Right ventricle myocardium superior (tissue), 1 donor: Measurements from ENCODE around the gene BCAT1. TPM values are rescaled to one million over a fixed set of nuclear protein-coding genes. Genes with fewer than 3 reads are reported as not detected.

Experiments used
- ATAC-seq: fragments of 200-7000 bp; cut with Tn5 transposase; one replicate; pipeline ENCODE4 v1.9.1; 2020; ENCODE audit warnings: mild to moderate bottlenecking; ENCODE audit not compliant: poor library complexity
- DNase-seq: peaks from one replicate; pipeline ENCODE4 v3.0.0-alpha.2; 2020
- intact Hi-C: fragments of 100-400 bp; cut with DNase I; formaldehyde crosslinking; loops from one replicate; pipeline ENCODE4 v1.11.2; 2022
- long read RNA-seq: library from polyadenylated mRNA; unstranded; transcript quantifications from one replicate; pipeline ENCODE4 v2.0.0, GENCODE V29; 2021
- total RNA-seq: library from RNA; stranded (reverse); fragmentation: NEBNext Ultra II Directional; extraction: Animal tissue kit (Norgen Biotek cat#: 25700); gene quantifications from one replicate; pipeline ENCODE4 v1.2.1, GENCODE V29; 2021
- donor health status: DM: no; HTN: yes; CAD: no; lungs with severe emphysema.

The BCAT1 gene, protein sequence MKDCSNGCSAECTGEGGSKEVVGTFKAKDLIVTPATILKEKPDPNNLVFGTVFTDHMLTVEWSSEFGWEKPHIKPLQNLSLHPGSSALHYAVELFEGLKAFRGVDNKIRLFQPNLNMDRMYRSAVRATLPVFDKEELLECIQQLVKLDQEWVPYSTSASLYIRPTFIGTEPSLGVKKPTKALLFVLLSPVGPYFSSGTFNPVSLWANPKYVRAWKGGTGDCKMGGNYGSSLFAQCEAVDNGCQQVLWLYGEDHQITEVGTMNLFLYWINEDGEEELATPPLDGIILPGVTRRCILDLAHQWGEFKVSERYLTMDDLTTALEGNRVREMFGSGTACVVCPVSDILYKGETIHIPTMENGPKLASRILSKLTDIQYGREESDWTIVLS
- 5.1 TPM for total RNA-seq
- long read RNA-seq, partial matches to known transcripts: 0 of 1 reads
- long read RNA-seq, other reads (novel, unspliced or antisense): 1 of 1 reads

DNA sequence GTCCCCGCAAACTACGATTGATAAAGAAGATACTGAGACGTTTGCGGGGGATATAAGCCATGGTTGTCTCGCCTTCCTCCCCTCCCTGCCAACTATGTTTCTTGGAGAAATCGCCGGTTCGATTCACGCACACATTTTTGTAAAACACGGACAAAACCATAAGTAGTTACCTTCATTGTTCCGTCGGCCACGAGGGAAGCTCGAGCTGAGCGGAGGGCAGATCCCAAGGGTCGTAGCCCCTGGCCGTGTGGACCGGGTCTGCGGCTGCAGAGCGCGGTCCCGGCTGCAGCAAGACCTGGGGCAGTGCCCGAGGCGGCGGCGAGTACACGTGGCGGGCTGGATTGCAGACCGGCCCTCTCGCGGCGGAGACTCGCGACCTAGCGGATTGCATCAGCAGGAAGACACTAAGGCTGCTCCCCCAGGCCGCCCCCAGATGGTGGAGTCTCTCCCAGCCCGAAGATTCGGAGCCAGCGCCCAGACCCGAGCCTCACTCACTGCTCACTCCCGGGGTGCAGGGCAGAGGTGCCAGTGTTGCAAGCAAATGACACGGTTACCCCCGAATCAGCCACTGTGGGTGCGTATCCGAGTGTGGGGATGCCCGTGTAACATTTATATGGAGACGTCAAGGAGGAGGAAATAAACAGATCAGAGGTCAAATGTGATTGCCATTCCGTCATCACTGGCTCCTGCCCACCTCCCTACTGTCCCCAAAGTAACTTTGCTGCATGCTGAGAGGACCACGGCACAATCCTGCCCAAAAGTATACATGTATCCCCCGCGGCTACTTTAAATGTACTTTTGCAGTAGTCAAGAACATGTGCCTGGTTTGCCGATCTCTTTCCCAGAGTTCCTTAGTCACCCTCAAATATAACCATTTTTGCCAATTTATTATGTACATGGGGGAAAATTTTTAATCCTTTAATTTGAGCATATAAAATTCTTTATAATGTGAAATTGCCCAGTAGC is at the start of gene BCAT1:
TSS of gene BCAT1 (minus strand) at position 345 of the 966 bp plus-strand sequence. CDS start at position 176, 169 bp downstream.
- intact Hi-C loops: no loop called here
- peak; percentile 86 for DNase-seq
- peak; percentile 88 for ATAC-seq

DNA sequence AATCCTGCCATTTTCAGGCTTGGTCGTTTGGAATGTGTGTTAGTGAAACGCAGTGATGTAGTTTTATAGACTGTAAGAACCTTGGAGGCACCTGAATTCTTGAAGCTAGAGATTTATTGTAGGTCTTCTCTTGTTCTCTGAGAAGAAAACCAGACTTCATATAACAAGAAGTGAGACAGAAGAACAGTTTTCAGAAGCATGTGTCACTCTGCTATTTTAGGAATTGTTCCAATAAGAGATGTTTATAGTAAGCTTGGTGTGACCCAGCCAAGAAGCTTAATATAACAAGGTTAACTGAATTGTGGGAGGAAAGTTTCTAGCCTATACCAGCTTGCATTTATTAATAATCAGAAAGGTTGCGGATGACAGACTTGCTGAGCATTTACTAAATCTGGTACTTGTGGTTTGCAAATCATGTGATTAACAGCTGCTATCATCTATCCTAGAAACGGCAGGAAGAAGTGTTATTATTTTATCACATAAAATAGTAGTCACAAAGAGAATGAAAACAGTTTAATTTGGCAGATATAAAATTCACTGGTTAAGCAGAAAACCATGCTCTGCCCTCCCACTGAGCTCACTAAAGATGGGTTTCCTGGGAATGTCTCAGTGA is 49.2 kb upstream of the BCAT1 start:
- ATAC-seq: no peak
- intact Hi-C loops: no loop called here
- no peak for DNase-seq

DNA sequence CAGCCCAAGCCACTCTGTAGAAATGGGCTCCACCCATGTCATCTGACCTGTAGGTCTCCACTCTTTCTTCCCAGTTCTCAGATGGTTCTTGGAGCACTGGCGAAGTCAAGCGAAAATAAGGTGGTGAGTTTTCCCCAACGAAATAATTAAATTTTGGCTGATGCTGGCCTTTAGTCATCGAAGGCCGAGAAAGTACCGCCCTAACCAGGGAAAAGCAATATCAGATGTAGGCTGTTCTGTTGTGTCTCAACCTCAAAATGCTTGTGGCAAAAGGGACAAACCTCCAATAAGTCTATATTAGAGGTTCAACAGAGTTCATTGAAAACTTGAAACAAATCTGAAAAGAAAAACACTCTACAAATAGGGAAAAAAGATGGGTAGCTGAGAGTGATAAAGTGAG is 48.6 kb upstream of the BCAT1 start:
- no peak for DNase-seq
- intact Hi-C loops: no loop called here
- ATAC-seq: no peak

DNA sequence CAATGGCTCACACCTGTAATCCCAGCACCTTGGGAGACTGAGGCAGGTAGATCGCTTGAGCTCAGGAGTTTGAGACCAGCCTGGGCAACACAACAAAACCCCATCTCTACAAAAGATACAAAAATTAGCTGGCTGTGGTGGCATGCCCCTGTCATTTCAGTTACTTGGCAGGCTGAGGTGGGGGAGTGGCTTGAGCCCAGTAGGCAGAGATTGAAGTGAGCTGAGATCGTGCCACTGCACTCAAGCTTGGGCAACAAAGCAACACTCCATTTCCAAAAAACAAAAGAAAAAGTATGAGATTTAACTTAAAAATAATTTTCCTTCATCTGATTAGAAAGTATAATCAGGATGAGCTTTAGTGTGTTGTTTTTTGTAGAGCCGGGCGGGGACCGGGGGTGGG is 47.9 kb upstream of the BCAT1 start:
- ATAC-seq: no peak
- no peak for DNase-seq
- intact Hi-C loops: no loop called here

DNA sequence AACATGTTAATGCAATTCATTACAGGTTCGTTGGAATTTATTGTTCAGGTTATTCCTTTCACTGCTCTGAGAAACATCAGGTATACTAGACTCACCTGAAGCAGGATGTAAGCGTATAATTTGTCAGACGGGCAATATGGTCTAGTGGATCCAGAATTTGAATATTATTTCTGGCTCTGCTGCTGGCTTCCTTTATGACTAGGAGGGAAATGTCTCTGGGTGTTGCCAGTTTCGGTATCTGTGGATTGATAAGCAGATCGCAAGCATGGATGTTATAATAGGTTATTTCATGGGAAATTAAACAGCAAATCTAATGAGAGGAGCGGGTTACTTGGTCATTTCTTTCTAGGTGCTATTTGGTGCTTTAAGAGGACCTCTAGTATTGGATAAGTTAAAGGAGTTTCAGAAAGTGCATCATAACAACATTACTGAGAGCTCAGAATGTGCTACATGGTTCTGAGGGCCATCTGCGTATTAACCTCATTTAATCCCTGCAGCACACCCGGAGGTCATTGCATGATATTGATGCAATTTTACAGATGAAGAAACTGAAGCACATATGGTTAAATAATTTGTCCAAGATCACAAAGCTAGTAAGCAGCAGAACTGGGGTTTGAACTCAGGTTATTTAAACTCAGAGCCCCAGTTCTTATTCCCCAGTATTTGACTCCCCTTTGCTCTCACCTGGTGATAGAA is 47.3 kb upstream of the BCAT1 start:
- DNase-seq (no peak), ATAC-seq (no peak)
- intact Hi-C loops: no loop called here

DNA sequence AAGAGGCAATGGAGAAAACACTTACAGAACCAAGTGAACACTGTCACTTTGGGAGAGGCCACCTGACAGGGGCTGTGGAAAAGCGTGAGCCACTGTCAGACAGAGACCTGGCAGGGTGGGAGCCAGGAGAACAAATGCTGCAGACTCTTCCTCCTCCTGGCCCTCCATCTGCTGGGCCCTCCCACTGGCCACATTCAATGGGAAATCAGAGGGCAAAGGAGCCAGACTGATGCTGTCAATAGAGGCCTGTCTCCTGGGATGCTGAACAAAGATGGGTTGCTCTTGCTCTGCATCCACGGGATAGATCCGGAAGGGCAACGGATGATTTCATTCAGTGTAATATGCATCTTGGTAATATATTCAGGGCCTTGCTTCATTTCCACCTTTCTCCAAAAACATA is 44.9 kb upstream of the BCAT1 start:
- ATAC-seq: no peak
- no peak for DNase-seq
- intact Hi-C loops: loop anchor here (5.0 kb wide), 1 partner anchor 134 kb away; no protein-coding TSS in a partner anchor

DNA sequence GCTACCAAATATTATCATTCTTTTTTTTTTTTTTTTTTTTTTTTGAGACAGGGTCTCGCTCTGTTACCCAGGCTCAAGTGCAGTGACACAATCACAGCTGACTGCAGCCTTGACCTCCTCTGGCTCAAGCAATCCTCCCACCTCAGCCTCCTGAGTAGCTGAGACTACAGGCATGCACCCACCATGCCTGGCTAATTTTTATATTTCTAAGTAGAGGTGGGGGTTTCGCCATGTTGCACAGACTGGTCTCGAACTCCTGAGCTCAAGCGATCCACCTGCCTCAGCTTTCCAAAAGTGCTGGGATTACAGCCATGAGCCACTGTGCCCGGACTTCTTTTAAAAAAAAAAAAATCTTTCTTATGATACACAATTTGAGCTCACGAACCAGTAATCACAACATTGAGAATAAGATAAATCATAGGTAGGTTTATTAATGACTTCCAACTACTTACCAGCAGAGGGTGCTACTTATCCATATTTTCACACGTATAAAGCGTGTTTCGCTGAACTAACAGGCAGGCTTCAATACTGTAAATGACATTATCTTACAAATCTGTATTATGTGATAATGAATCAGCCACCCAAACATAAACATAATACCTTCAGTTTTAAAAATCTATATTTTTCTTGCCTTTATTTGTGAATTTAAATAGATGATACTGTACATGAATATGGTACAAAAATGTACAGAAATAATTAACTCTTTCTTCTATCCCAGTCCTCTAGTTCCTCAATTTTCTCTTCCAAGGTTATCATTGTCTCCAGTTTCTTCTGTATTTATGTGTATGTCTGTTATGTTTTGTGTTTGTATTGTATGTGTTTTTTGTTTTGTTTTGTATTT is 42.5 kb upstream of the BCAT1 start:
- intact Hi-C loops: loop anchor here (5.0 kb wide), 1 partner anchor 136 kb away; no protein-coding TSS in a partner anchor
- peak; percentile 87 for ATAC-seq
- DNase-seq: no peak

DNA sequence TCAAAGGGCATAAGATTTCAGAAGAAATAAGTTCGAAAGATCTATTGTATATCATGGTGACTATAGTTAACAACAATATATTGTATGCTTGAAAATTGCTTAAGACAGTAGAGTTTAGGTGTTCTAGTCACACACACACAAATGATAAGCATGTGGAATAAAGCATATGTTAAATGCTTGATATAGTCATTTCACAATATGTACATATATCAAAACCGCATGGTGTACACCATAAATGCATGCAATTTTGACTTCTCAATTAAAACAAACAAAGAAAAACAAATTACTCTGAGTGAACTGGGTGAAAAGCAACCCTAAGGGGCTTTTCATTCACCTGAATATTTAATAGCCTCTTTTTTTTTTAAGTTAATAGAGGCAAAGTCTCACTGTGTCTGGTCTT is 40.3 kb upstream of the BCAT1 start:
- DNase-seq (no peak), ATAC-seq (no peak)
- intact Hi-C loops: no loop called here

DNA sequence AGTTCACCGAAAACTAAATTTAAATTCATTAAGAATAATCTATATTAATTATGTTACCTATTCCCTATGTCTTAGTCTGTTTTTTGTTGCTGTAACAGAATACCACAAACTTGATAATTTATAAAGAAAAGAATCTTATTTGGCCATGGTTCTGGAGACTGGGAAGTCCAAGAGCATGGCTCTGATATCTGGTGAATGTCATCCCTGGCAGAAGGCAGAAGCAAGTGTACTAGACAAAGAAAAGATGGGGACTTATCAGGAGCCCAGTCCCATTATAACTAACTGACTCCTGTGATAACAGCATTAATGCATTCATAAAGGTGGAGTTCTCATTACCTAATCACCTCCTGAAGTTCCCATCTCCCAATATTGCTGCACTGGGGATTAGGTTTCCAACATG is 33.3 kb upstream of the BCAT1 start:
- intact Hi-C loops: no loop called here

DNA sequence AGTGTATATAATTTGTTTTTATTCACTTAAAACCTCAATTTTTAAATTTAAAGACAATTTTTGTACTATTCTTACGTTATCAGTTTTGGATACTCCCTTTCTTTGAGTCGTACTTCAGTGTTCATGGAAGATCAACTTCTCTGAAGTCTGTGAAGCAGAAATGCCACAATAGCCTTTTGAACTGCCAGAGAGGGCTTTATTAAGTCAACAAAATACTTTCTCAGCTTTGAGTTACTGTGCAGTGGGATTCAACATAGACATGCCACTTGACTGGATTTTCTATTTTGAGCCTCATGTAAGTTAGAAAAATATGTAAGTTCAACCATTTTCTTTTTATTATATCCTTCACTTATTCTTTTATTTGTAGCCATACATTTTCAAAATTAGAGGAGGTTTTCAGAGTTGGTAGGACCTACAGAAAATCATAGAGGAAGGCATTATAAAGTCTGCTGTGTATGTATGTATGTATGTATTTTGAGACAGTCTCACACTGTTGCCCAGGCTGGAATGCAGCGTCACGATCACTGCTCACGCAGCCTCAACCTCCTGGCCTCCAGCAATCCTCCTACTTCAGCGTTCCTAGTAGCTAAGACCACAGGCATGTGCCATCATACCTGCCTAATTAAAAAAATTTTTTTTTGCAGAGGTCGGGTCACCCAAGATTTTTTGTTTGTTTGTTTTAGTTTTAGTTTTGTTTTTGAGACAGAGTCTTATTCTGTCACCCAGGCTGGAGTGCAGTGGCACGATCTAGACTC is 31.3 kb upstream of the BCAT1 start:
- ATAC-seq (no peak), DNase-seq (no peak)
- intact Hi-C loops: no loop called here

More for the DNA sequence above, 33.3 kb upstream of the BCAT1 start:
- ATAC-seq: no peak
- DNase-seq: no peak

DNA sequence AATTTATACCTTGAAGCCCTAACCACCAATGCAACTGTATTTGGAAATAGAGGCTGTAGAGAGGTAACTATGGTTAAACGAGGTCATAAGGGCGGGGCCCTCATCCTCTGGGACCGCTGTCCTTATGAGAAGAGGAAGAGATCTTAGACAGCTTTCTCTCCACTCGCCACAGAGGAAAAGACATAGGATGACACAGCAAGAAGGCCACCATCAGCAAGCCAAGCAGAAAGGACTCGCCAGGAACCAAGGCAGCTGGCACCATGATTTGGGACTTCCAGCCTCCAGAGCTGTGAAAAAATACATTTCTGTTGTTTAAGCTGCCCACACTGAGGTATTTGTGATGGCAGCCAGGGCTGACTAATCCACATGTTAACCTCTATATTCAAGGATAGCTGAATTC is 30.4 kb upstream of the BCAT1 start:
- ATAC-seq: peak; percentile 29
- DNase-seq: peak; percentile 54
- intact Hi-C loops: no loop called here

DNA sequence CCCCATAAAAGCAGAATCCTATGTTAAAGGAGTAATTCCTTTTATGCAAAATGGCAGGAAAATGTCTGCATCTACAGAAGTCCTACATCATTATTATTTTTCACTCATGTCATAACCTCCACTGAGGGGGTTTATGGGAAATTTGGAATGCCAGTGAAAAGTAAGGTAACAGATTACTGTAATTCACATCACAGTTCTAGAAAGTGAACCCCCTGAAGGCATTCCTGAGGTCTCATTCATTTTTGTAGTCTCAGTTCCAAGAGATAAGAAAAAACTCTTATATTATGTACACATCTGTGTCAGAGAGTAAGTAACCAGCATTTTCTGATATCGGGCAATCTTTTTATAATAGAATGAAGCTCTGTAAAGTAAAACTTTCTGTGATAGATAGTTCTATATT is 28.8 kb upstream of the BCAT1 start:
- intact Hi-C loops: no loop called here
- ATAC-seq: no peak

DNA sequence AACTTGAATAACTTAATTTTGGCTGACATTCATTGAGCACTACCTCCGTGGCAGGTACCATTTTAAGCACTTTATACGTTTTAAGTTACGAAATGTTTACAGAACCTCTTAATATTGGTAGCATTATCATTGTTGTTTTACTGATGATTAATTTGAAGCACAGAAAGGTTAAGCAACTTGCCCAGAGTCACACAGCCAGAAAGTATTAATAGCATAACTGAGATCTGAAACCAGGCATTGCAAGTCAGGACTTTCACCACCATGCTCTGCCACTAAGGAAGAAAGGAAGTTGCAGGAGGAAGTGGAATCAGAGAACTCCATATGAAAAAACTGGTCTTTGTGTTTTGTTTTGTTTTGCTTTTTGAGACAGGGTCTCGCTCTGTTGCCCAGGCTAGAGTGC is 28.2 kb upstream of the BCAT1 start:
- ATAC-seq: peak; percentile 45
- intact Hi-C loops: no loop called here
- no peak for DNase-seq

More for the DNA sequence above, 28.8 kb upstream of the BCAT1 start:
- DNase-seq: no peak

DNA sequence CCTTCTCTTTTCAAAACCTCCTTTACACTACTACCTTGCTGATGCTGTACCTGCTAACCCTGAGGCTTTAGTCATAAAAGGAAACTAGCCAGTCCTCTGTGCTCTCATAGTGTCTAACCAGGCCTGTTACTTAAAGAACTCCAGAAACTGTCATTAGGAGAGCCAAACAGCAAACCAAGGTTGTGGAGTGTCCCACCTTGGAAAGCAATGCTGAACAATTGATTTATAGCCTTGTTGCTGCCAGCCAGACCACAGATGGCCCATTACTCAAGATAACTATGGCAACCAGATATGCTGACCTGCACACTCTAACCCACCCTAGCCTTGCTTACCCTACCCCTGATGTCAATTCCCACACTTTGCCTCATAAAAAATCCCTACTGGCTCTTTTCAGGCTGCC is 26.5 kb upstream of the BCAT1 start:
- DNase-seq (no peak), ATAC-seq (no peak)
- intact Hi-C loops: no loop called here

DNA sequence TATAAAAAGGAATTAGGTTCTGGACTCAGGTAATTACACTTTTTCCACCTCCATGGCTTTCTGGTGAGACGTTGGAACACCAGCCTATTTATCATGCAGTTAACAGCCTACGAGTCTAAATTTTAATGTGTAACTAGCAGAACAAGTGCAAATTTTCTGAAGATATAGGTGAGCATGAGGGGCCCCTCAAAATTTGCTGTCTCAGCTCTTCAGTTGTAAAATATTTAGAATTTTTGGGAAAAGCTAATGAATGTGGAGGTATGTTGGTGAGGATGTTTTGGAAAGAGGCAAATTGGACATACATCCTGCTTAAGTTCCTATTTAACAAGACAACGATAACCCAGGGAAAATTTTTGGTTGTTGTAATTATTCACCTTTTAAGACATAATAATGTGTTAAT is 25.3 kb upstream of the BCAT1 start:
- intact Hi-C loops: no loop called here
- ATAC-seq (no peak), DNase-seq (no peak)

DNA sequence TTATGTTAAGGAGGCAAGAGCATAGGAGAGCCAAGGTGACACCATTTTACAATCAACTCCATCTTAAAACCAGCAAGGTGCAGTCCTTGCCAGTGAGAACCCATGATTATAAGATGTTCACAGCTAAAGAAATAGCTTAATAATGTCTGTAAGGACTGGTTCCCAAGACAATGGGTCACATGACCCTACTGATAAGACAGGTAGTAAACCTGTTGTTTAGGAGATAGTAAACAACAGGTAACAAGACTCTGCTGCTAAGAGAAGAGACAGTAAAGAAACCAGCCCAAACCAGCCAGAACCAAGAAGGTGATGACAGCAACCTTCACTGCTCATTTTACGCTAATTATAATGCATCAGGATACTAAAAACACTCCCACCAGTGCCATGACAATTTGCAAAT is 23.2 kb upstream of the BCAT1 start:
- ATAC-seq (no peak), DNase-seq (no peak)
- intact Hi-C loops: no loop called here

DNA sequence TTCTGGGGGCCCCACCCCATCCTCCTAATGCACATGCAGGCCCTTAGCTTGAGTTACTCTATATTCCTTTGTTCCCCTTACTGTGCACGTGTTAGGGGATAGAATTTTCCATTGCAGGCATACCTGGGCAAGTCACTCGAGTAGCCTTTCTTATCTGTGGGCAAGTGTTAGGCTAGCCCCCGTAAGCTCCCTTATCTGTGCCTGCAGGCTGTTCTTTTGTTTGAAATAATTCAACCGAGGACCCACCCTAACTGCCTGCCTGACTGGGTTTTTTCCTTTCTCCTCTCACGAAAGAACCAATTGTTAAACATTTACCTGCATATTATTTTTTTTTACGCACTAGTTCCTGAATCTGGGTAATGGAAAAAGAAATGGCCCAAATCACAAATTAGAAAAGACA is 21.3 kb upstream of the BCAT1 start:
- intact Hi-C loops: no loop called here
- no peak for DNase-seq
- no peak for ATAC-seq
